NCI-H1417 (cell line): Measurements from ENCODE around the gene RPL31.
"Not testable (repeated sequence)": the region's sequence is repeated elsewhere in the genome, so short reads cannot be mapped to it uniquely, and the experiment has no call there.

ENCODE experiments used
- DNase-seq, 3 experiments: peaks; one replicate each; lab custom pipeline; 2025; lab: John Stamatoyannopoulos, UW

RPL31 gene

DNA sequence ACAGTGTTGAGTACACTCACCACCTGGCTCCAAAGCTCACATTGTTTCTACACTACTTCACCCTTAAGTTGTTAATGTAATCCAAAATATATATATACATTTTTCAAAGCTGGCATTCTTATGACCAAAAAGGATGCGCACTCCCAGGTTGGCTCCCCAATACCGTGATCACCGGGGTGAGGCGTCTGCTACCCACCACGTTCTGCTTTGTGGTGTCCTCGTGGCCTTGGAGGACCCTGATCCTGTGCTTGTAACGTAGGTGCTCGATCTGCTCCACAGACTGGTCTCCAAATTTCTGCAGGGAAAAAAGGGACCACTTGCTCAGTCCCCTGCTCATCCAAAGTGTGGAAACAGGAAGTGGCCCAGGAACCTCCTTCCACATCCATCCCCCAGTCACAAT, 25.8 kb downstream of the RPL31 start:
- no peak for DNase-seq

DNA sequence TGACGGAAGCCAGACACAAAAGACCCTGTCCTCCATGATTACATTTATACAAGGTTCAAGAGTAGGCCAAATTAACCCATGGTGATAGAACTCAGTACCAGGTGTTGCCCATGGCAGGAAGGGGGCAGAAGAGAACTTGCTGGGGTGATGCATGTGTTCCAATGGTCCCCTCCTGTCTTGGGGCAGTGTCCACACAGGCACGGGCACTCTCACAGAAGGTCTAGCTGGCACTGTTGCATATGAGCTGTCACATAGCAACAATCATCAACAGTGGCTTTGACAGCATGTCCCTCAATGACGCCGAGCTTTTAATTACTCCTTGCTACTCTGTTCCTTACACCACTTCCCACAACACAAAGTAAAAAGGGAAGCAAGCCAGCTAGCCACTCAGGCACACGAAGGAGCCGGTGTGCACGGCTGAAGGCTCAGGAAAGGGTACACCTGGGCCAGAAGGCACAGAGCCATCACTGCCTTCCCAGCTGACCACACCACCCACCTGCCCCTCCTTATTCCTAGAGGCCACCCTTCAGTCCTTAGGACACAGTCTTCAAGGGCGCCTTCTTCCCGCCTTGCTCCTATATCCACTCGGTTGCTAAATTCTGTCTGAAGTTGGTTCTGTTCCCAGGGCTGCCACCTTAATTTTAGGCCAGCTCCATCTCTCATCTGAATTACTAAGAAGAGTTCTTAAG, 28.9 kb downstream of the RPL31 start:
- no peak for DNase-seq

DNA sequence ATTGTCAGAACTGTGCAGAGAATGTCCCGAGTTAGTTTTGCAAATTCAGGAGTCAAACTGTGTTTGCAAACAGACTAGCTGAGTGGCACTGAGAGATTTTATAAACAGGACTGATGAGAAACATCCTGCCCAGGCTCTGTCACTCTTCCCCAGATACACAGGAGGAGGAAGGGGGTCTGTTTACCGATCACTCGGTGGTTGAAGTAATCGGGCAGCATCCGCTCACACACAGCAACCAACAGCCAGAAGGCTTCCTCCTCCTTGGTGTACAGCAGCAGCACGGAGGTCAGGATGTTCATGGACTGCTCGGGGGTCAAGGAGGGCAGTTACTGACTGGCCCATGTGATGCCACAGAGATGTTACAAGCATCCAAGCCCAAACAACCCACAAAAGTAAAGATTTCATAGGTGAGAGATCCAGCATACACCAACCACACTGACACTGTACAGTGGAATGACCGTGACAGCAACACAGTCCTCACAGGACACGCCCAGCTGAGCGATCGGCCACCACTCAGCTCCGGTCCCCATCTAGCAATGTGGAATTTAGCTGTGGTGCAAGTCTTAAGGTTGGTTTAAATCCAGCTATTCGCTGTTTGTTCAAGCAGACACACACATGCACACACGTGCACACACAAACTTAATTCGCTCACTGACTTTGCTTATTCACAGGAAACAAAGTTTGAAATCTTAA, 30.1 kb downstream of the RPL31 start:
- DNase-seq: no peak

GRCh38 chr2:101036562-101036961, 34.5 kb downstream of the RPL31 start:
- DNase-seq: peak in 1 of 3 experiments; percentile 37

GRCh38 chr2:101037161-101037755, 35.2 kb downstream of the RPL31 start:
- DNase-seq: no peak

DNA sequence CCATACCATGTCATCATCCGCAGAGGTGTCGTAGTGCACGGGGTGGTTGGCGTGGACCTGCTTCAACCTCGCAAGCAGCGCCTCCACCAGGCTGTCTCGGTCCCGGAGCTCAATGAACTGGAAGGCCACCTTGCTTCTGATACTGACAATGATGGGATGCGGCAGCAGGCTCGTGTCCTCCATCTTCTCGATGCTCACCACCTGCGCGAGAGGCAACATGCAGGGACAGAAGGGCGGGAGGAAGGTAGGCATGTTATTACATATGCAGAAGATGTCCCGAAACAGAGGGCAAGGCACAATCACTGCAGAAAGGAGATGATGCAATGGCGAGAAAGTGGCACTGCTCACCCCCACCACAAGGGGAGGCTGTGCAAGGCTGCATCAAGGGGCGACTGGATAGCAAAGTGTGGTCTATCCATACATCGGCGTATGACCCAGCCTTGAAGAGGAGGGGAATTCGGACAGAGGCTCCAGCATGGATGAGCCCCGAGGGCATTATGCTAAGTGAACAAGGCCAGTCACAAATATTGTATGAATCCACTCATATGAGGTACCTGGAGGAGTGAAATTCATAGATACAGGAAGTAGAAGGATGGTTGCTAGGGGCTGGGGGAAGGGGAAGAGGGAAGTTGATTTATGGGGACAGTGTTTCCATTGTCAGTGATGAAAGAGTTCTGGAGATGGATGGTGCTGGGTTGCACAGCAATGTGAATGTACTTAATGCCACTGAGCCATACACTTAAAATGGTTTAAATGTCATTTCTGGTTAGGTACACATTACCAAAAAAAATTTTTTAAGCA, 36.6 kb downstream of the RPL31 start:
- DNase-seq: peak in 1 of 3 experiments; percentile 39

GRCh38 chr2:101040072-101040471, 38.0 kb downstream of the RPL31 start:
- no peak for DNase-seq

DNA sequence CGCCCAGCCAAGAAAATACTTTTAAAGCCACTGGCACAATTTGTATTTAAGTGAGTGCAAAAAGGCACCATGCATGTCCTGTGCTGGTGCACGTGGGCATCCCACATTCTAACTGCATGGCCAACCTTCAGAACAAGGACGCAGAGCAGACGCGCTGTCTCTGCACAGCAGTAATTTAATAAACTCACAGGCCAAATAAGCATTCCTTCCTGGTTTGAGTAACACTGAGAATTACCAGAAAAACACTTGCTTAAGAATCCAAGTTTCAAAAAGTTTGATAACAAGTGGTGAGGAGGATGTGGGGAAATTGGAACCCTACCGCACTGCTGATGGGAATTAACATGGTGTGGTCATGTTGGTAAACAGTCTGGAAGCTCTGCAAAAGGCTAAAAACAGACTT, 38.7 kb downstream of the RPL31 start:
- DNase-seq: no peak

- DNase-seq: no peak
These were observed 39.3 kb downstream of the RPL31 start for GRCh38 chr2:101041413-101041812.

DNA sequence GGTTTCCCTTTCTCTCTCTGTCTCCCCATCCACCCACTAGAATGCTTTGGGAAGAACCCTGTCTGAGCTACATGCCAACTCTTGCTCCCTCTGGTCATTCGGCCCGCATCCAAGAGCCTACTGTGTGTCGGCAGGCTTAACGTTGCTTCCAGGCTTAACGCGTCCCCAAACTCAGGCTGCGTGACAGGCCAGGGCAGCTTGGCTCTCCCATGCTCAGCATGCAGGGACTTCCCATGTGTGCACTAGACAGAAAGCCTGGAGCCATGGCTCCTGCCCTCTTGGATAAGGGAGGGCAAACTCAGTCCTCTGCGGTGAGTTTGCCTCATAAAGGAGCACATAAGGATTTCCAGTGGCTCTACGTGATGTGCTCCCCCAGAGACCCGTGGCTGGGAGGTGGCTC, 43.2 kb downstream of the RPL31 start:
- DNase-seq: no peak

DNA sequence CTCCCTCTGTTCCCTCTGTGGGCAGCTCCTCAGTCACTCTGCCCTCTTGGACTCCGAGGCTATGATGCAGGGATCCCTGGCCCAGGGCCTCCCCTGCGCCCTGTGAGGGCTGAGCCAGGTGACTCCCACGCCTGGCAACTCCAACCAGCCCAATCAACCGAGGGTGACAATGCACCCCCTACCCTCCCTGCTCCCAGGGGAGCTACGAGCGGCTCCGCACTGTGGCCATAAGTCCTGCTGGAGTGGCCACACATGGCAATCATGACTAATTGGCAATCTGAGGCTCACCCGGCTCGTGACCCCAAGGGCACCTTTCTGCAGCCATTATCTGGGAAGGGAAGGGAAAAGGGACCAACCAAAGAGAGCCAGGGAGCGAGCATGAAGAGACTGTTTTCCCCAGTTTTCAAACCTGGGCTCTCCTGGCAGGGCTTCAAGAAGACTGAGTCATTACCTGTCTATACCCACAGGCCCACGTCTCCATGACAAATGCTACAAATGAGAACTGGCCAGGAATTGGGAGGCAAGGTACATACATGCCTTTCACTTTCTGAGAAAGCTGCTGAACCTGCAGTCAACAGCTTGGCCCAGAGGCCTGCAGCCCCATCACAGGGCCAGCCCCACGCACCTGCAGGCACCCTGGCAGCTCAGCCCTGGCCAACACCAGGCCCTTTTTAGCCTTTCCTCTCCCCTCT, 45.1 kb downstream of the RPL31 start:
- peak in 1 of 3 experiments; percentile 3 for DNase-seq

GRCh38 chr2:101047774-101048173, 45.7 kb downstream of the RPL31 start:
- DNase-seq: no peak

GRCh38 chr2:101048756-101049155, 46.7 kb downstream of the RPL31 start:
- no peak for DNase-seq

- DNase-seq: not testable (repeated sequence)
These were observed 48.8 kb downstream of the RPL31 start for GRCh38 chr2:101050886-101051285.

DNA sequence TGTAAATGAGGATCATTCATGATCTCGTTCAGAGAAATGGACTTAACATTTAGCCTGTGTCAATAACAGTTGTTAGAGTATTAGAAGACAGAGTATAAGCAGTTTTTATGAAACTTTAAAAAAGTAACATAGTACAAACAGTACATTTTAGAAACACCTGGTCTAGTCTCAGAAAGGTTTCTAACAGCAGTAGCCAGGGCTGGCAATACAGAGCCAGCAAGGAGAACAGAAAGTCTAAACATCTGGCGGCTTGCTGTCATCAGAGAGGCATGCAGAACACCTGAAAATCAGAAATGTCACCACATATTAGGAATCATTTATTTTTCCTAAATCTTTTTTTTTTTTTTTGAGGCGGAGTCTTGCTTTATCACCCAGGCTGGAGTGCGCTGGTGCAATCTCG, 50.1 kb downstream of the RPL31 start:
- no peak for DNase-seq

GRCh38 chr2:101053117-101053516, 51.0 kb downstream of the RPL31 start:
- DNase-seq: no peak
